Renal cortex interstitium (tissue), 11 donors: Measurements from ENCODE around the gene BHLHE23. TPM values are rescaled to one million over a fixed set of nuclear protein-coding genes. Genes with fewer than 3 reads are reported as not detected.
A peak's percentile ranks its signal among the peaks of the same experiment; 100 is the strongest.

Experiments used
- DNase-seq, 11 donors: peaks; one replicate each; pipeline ENCODE4 v3.0.0-alpha.2; 2013; ENCODE audit warnings: low read depth in 9 of 11, low spot score in 4 of 11; ENCODE audit errors: extremely low read depth in 1 of 11
- polyA plus RNA-seq, 3 donors: library from polyadenylated mRNA; unstranded; fragments of 120-200 nt; gene quantifications; one replicate each; pipeline ENCODE4 v1.2.1, GENCODE V29; 2013; ENCODE audit not compliant: insufficient read length in 3 of 3

The BHLHE23 gene
- polyA plus RNA-seq, 3 donors = 0.09 TPM; not detected in 2

DNA sequence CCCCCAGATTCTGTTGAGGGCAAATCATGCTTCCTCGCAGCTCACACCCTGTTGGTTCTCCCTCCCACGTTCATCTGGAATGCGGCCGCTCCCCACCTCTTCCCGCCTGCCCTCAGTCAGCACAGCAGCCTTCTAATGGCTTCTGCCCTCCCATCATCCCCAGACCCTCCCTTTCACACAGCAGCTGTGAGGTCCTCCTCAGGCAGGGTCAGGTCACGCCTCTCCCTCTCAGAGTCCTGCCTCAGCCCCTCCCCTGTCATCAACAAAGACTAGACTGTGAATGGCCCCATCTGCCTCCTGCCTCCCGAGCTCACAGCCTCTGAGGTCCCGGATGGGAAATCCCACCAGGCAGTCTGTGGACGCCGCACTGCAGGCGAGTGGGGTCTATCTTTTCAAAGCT lies 7.9 kb upstream of the BHLHE23 start:
- DNase-seq = peak in 4 of 11 donors; percentile 33 to 50 (median 45)

DNA sequence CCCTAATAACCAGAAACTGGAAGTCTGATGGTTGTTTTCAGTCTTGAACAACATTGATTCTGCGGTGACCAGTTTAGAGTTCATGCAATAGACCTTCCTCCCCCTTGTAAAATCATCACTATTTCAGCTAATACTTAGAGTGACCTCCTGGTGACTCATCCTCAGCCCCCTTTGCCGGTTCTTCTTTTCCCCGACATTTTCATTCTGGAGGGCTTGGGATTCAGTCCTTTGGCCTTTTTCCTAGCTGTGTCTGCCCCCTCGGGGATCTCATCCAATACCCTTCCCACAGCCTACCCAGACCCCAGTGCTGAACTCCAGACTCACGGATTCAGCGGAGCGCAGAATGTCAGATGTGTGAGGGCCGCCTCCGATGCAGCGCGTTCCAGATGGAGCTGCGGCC lies 7.5 kb upstream of the BHLHE23 start:
- no peak for DNase-seq

DNA sequence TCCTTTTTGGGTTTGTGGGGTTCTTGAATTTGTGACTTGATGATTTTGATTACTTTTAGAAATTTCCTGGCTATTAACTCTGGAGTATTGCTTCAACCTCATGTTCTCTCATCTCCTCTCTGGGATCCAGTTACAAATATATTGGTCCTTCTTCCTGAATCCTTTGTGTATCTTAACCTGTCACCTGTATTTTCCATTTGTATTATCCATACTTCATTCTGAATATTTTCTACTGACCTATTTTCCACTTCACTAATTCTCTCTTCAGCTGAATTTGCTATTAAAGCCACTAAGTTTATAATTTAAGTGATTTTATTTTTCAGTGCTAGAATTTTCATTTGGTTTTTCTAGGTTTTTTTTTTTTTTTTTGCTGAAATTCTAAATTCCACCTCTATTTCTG lies 6.4 kb upstream of the BHLHE23 start:
- no peak for DNase-seq

DNA sequence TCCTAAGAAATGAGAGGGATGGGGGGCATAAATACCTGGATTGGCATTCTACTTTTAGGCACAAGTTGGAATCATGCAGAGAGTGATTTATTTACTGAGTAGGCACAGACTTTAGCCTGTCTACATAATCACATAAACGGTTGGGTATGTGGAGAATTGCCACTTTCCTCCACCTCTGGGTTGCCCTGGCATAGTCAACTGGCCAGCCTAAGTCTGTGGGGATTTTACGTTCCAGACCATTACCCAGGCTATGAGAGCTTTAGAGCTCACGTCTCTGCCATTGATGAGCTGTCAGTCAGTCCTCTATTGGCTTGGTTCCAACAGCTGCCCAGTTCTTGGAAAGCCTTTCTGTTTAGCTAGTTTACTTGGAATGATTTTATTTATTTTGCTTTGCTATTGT lies 5.0 kb upstream of the BHLHE23 start:
- DNase-seq = no peak

DNA sequence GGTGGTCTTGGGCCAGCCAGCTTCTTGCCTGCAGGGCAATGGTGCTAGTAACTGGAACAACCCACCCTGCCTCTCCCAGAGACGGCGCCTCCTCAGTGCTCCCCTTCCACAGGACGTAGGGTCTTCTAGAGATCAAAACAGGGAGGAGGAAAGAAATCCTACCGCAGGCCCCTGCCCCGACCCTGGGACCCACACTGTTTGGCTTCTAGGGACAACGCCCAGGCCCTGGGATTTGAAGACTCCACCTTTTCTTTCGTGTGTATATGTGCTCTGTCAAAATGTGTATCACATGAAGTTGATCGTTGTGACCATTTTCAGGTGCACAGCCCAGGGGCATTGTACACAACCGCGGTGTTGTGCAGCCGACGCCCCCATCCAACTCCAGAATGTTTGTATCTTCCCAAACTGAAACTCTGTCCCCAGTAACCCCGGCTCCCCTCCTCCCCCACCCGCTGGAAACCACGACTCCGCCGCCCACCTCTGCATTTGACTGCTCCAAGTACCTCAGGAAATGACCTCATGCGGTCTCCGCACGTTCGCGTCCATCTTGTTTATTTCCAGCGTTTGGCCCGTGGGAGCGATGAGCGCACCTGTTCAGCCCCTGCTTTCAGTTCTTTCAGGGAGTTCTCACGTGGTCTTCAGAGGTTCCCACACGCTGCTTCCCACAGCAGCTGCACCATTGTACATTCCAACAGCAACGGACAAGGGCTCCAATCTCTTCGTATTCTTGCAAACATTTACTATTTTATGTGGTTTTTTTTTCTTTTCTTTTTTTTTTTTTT lies 3.4 kb upstream of the BHLHE23 start:
- no peak for DNase-seq

DNA sequence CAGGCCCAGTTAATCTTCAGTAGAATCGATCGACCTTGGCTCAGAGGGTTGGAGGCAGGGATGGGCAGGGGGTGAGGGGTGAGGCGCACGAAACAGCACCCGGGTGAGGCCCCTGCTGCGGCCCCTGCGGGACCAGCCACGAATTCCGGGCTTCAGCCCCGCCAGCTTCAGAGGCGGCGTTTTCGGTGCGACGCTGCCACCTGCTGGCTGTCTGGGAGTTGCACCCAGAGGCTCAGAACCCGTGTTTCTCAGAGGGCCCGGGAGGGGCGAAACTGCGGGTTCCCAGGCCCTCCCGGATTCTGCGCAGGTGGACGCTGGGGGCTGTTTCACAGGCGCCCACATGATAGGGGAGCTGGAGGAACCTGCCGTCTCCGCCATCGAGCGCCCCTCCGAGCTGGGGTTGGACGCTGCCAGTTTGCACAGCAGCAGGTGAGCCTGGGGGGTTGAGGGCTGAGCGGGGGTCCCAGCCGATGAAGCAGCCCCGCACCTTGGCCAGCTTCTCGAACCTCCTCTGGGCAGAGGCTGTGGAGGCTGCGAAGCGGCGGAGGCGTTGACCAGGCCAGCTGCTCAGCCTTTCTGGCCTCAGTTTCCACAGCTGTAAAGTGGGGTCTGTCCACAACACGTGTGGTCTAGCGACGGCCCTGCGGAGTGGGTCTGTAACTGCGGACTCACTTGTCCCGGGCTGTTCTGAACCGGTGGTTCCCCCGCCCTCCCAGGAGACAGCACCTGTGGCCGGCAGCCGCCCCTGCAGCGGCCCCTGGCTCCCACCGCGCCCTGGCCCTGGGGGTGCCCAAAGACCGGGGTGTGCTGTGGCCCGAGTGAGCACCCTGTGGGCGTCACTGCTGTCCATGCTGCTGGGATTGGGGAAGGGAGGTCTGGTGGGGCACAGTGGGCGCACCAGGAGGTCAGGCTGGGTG lies 2.5 kb upstream of the BHLHE23 start:
- DNase-seq = peak in 6 of 11 donors; percentile 43 to 68 (median 58)

DNA sequence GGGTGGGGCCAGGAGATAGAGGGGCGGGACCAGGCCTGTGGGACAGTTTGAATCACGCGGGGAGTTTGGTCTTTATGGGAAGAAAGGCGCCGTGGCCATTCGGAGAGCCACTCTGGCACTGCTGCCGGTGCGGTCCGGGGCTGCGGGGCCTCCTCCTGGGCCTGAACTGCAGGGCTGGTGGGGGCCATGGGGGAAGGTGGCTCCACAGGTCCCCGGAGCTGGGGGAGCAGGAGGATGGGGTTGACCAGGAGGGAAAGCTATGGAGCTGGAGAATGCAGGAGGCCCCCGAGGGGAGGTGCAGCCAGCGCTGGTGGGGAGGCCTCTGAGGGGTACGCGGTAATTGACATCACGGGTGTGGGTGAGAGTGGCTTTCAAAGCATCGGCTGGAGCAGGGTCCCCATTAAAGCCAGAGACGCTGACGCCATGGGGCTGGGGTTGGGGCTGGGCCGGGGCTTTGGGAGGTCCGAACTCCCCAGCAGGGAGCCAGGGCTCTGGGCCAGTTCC lies 1.8 kb upstream of the BHLHE23 start:
- DNase-seq = no peak

DNA sequence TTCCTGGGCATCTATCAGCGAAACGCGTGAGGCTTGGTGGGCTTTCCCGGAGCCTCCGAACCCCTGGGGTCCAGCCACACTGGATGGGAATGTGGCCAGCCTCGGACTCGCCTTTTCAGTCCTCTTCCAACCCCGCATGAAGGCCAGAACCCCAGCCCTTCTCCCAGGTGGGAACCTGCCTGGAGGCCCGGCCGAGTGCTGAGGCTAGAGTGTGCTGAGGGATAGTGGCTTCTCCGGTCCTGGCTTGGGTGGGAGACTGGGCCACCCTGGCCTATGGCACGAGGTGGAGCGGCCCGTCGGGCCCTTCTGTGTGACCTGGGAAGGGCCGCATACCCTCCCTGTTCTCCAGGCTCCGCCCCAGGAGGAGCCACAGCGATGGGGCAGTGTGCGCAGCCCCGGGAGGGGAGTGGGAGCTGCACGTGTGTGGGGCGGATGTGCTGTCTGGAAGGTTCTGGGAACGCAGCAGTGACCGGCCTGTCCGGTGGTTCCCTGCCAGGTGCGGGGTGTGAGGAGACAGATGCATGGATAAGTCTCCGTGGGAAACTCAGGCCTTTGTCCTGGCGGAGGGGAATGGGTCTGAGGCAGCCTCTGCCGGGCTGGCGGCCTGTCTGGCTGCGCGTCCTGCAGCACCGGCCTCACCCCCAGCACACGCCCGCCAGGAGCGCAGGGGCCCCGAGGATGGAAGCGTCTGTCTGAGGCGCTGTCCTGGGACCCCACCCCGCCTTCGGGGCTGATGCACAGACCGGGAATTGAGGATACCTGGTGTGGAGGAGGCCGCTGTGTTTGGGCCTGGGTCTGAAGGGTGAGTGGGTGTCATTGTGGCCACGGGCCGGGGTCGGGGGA lies 1.1 kb upstream of the BHLHE23 start:
- no peak for DNase-seq

DNA sequence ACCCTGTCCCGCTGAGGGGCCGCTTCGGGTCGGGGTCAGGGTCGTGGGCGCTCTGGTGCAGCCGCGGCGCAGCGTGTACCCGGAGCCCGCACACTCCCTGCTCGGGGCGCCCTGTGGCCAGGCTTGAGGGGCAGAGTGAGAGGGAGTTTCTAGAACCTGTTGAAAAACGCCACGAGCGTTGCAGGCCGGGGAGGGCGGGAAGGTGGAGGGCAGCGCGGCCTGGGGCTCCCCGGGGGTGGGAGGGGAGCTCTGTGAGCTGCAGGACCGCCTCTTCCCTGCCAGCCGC lies 539 bp upstream of the BHLHE23 start:
- no peak for DNase-seq

DNA sequence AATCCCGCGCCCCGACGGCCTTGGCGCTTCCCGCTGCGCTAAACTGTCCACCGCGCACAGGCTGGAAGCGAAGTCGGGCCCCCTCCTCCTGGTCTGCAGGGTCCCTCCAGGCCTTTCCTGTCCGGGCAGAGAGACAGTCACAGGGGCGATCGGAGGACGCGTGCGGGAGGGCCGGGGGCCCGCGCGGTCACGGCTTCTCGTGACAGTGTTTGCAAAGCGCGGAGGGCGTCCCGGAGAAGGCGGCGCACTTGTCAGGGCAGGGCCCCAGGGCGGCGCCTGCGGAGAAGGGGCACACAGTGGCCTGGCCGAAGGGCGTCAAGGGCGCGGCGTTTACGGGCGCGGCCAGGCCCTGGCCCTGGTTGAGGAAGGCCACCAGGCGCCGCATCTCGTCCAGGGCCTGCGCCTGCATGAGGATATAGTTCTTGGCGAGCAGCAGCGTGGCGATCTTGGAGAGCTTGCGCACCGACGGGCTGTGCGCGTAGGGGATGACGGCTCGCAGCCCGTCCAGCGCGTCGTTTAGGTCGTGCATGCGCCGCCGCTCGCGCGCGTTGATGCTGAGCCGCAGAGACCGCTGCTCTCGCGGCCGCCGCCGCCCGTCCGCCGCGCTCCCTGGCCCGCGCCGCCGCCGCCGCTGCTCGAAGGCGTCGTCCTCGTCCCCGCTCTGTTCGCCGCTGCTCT lies 763 bp downstream of the BHLHE23 start:
- DNase-seq = no peak

DNA sequence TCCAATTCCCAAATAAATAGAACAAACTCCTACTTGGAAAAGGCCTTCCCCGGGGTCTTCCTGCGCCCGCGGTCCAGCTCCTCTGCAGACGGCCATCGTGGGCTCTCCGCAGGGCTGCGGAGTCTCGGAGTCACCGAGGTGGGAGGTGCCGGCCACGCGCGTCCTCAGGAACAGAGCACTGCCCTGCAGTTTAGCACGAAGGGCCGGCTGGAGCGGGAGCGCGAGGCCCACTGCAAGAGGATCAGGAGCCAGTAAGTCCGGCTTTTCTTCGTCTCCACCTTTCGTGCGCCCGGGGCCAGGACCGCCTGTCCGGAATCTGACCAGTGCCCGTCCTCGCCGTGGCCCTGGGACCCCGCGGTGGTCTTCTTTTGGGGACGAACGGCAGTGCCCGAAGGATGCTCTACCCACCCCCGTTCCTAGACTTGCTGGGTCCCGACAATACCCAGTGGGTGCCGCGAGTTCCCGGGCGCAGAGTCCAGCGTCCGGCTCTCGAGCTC lies 1.4 kb downstream of the BHLHE23 start:
- no peak for DNase-seq

DNA sequence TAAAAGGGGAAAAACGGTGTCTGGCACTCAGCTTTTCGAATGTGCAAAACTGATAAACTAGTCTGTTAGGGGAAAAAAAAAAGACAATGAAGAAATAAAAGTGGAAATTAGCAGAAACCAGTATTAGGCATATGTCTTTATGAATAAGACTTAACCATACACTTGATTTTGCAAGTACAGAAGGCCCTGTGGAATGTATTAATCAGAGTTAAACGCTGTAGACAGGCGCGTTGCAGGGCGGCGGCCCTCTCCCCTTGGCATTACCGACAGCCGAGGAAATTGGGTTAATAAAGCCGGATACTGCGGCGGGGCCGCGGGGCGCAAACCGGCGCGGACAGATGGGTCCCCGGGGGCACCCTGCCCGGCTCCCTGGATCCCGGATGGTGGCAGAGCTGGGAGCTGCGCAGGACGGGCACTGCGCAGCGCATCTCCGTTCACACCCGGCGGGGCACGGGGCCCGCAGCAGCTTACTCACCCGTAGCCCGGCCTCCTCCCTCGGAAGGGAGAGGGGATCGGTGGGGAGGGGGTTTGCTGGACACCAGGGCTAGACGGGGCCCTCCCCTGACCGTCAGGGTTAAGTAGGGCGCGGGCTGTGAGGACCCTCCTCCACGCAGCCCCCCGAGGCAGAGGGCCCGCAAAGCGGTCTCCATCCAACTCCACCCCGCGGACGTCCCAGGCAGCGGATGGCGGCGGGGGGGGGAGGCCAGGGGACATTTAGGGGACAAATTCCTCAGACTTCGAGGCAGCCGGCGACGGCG lies 2.0 kb downstream of the BHLHE23 start:
- no peak for DNase-seq

DNA sequence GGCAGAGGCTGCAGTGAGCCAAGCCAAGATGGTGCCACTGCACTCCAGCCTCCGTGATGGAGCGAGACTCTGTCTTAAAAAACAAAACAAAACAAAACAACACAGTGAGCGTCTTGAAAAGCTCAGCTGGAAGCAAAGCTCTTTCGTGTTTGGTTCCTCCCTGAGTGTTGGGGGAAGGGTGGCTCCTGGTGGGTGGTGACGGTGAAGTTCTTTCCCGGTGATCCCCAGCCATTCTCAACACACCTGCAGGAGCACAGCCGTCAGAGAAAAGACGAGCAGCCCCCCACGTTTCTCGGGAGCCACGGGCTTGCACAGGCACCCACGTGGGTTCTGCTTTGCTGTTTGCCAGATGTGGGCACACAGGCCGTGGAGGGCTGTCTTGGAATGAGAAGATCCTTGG lies 3.2 kb downstream of the BHLHE23 start:
- no peak for DNase-seq

DNA sequence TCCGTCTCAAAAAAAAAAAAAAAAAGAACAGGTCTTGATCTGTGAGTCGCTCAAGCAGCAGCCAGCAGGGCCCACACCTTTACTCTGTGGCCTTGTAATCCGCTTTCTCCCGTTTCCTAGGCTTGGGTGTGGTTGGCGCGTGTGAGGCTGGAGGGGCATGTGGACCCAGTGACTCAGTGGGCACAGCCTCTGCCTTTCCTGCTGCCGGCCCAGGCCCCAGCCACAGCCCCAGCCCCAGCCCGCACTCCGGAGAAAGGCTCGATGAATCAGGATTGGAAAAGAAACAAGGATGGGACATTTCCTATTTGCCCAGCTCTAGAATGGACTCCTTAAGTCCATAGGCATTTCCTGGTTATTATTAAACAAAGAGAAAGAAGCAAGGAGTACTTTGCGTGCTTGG lies 4.3 kb downstream of the BHLHE23 start:
- no peak for DNase-seq

DNA sequence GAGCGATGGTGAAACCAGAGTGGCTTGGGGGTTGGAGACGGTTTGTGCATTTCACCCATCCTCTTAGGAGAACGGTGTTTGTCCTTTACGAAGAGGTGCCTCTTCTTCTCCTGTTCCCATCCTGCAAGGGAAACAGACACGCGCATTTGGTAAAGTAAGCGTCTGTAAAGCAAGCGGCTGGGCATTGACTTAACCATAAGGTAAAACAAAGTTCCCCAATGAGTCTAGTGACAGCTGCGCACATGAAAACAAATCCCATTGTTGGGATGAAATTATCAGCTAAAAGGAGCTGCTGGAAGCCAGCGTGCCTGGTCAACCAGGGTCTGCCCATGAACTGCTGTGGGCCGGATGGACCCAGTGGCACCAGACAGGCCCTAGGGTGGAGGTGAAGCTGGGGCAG lies 5.8 kb downstream of the BHLHE23 start:
- DNase-seq = no peak

DNA sequence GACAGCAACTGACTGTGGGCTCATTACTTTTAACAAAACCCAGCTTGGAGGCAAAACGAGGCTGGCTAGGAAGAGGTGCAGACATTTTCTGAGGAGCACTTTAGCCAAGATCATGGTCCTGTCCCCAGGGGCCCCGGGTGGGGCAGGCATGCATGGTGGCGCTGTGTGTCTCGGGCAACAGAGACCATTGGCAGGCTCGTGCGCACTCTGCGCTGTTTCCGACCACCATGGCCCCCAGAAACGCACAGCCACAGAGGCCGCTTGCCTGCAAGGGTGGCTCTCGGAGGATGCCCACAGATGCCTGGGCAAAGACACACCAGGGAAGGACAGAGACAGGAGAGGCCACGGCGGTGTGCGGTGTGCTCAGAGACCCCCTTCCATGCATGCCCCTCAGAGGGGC lies 6.7 kb downstream of the BHLHE23 start:
- DNase-seq = no peak

DNA sequence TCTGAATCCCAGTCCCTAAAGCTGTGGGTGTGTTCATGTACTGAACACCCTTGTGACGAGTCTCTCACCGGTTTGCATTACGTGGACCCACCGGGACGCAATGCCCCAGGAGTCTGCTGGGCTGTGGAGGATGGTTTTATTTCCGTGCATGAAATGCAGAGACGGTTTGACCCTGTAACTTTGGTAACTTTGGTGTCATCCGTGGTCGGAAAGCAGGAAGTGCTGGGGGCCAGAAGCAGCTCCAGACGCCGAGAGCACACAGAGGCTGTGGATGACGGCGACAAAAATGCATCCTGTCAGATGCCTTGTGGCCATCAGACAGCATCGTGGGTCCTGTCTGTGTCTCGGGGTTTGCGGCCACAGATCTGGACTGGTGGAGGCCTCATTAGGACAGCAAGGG lies 7.2 kb downstream of the BHLHE23 start:
- DNase-seq = no peak

DNA sequence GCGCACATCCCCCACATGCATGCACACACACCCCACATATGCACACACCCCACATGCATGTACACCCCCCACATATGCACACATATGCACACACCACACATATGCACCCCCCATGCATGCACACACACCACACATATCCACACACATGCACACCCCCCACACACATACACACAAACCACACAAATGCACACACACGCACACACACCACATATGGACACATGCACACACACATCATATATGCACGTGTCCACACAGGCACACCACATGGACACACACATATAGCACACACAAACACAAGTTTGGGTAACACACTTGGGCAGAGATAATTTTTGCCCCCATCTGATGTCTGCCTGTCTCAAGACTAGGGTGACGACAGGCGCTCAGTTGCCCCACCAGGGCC lies 8.3 kb downstream of the BHLHE23 start:
- DNase-seq = no peak
